Bladder microvascular endothelial cell (primary cell): ENCODE data around the gene RARA. TPM values are rescaled to one million over a fixed set of nuclear protein-coding genes. Genes with fewer than 3 reads are reported as not detected.

Experiments used
- total RNA-seq: library from RNA; depleted of rRNA; stranded (reverse); fragments of >200 nt; gene quantifications from 2 replicates; pipeline ENCODE4 v1.2.3, GENCODE V29; 2014

Gene RARA
- total RNA-seq = 5.0 and 9.8 TPM in 2 replicates

DNA sequence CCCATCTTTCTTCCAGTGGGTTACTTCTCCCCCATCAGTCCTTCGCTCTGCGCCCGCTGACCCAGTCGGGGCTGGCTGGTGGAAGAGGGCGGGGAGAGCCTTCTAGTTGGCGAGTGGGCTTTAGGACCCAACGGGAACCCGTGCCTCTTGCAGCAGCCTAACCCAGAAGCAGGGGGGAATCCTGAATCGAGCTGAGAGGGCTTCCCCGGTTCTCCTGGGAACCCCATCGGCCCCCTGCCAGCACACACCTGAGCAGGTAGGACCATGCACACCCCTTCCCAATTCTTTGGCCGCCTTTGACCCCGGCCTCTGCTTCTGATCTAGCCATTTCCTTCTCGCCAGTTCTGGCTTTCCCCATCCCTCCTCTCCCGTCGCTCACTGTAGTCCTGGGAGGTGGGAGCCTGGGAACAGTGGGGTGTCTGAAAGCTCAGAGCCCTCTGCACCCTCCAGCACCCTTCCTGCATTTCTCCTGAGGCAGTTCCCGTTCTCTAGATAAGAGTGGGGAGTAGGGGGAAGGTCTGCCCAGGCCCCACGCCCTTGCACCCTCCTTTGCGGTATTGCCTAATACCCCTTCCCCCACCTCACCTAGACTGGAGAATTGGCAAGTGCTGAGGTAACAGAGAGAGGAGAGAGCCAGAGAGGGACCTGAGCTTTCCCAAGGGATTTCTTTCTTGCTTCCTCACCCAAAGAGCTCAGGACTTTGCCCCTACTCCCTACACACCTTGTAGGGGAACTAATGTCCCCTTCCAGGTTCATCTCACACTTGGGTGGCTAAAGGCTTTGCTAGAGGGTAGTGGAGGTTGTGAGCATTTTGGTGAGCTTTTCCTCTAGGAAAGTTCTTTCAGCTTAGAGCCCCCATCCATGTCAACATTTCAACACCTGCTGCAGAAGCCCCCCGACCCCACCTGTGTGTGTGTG, at the start of gene RARA:
RARA (plus strand) TSS at position 150 of the 918 bp plus-strand sequence. CDS start 22,039 bp downstream, outside the sequence.

GRCh38 chr17:40287494-40288369, 21.2 kb upstream of the RARA start, which contains the start of gene CDC6:
Gene CDC6 (plus strand): TSS chr17:40287879. CDS start chr17:40289421, 1,542 bp downstream.

GRCh38 chr17:40364121-40364861, 55.3 kb downstream of the RARA start, which contains the start of gene GJD3:
Gene GJD3 (minus strand): TSS chr17:40364737. CDS start chr17:40363815, 922 bp downstream.

Other genes starting within 250 kb of the RARA start
- gene THRA, start 246.2 kb upstream of the RARA start, total RNA-seq = 13.3 and 26.4 TPM in 2 replicates
- gene NR1D1, start 208.6 kb upstream of the RARA start, total RNA-seq = 0.65 and 1.8 TPM in 2 replicates
- 28.7 and 55.9 TPM in 2 replicates for gene MSL1, start 187.2 kb upstream of the RARA start, total RNA-seq
- 22.0 and 30.8 TPM in 2 replicates for gene CASC3, start 168.6 kb upstream of the RARA start, total RNA-seq
- 1.1 and 1.8 TPM in 2 replicates for gene RAPGEFL1, start 131.7 kb upstream of the RARA start, total RNA-seq
- 5.0 and 13.9 TPM in 2 replicates for gene WIPF2, start 89.9 kb upstream of the RARA start, total RNA-seq
- gene CDC6, start 21.3 kb upstream of the RARA start, total RNA-seq = 16.7 and 21.1 TPM in 2 replicates
- 0.49 and 1.6 TPM in 2 replicates for gene GJD3, start 55.6 kb downstream of the RARA start, total RNA-seq
- gene TOP2A, start 108.7 kb downstream of the RARA start, total RNA-seq = 57.8 and 74.0 TPM in 2 replicates
- gene IGFBP4, start 134.3 kb downstream of the RARA start, total RNA-seq = 187 and 316 TPM in 2 replicates
- not detected in 2 replicates for gene TNS4, start 192.4 kb downstream of the RARA start, total RNA-seq